SK-N-SH treated with all-trans-retinoic acid at 6 μM for 48 hours (cell line): Measurements from ENCODE around the gene ATP6V1F.

Source experiments
- ESRRG ChIP-seq: fragments of 250-450 bp; sonication (Bioruptor Pico); IDR thresholded peaks from 2 replicates; pipeline ENCODE4 v1.6.1; 2021; ENCODE audit warnings: mild to moderate bottlenecking
- PPARA ChIP-seq: fragments of 250-450 bp; sonication (Bioruptor Pico); IDR thresholded peaks from 2 replicates; pipeline ENCODE4 v1.5.0; 2020; ENCODE audit warnings: mild to moderate bottlenecking, borderline replicate concordance
- ZNF8 ChIP-seq: fragments of 450-650 bp; formaldehyde crosslinking; IDR thresholded peaks from 2 replicates; pipeline ENCODE4 v1.5.0; 2020; ENCODE audit warnings: mild to moderate bottlenecking, moderate library complexity
- TF ChIP-seq, protein P1 (sequence below): fragments of 250-450 bp; sonication (Bioruptor Pico); IDR thresholded peaks from 2 replicates; pipeline ENCODE4 v1.8.0; 2021; ENCODE audit warnings: low read depth, mild to moderate bottlenecking, moderate library complexity, borderline replicate concordance

DNA sequence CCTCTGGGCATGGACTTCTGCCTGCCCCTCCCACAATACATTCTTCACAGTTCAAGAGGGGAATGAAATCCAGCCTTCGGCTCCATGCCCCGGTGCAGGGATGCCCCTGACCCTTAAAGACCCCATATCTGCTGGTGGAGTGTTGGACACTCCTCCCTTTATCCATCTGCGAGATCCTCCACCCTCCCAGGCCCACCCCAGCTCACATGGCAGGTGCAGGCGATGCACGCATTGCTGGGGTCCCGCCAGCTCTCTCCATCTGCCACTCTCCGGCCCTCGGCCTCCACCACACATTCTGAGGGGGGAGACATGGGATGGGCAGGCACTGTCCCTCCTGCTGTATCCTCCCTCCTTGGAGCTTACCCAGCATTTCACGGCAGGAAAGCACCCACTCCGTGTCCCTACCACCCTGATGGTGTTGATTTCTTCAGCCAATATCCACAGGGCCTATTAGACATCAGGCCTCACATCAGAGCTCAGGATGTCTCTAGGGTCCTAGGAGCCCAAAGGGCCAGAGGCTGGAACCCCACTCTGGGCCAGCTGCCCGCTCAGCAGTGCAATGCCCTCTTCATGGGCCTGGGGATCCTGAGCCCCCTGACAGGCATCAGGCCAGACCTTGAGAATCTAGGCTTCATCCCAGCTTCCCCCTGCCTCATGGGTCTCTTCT, 18.3 kb downstream of the ATP6V1F start:
- no peak for TF ChIP-seq PPARA (CRISPR knock-in tag)
- TF ChIP-seq ESRRG (CRISPR knock-in tag): no peak
- TF ChIP-seq, protein P1, sequence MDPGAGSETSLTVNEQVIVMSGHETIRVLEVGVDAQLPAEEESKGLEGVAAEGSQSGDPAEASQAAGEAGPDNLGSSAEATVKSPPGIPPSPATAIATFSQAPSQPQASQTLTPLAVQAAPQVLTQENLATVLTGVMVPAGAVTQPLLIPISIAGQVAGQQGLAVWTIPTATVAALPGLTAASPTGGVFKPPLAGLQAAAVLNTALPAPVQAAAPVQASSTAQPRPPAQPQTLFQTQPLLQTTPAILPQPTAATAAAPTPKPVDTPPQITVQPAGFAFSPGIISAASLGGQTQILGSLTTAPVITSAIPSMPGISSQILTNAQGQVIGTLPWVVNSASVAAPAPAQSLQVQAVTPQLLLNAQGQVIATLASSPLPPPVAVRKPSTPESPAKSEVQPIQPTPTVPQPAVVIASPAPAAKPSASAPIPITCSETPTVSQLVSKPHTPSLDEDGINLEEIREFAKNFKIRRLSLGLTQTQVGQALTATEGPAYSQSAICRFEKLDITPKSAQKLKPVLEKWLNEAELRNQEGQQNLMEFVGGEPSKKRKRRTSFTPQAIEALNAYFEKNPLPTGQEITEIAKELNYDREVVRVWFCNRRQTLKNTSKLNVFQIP: no peak
- no peak for TF ChIP-seq ZNF8 (CRISPR knock-in tag)
